Neuronal stem cell (in vitro differentiated cells): ENCODE data around the gene HTD2. TPM values are rescaled to one million over a fixed set of nuclear protein-coding genes. Genes with fewer than 3 reads are reported as not detected.

Experiments used
- small RNA-seq: library from polyadenylated mRNA; stranded (forward); fragments of <200 nt; extraction: miRNeasy Mini kit (QIAGEN cat#:217004); gene quantifications from one replicate; pipeline ENCODE3, GENCODE V24; 2013; ENCODE audit not compliant: insufficient read depth

HTD2 gene

Small RNA genes lying within 50 kb of the gene (small RNA-seq; reads per million reads assigned to genes)
- gene AC098479.1, result not detected
